Embryonic facial prominence (tissue), 1 donor: ENCODE measurements around the gene DEPDC5.
A peak's percentile ranks its signal among the peaks of the same experiment; 100 is the strongest.

Source experiments
- DNase-seq: peaks from one replicate; pipeline ENCODE4 v3.0.0-alpha.2; 2016; ENCODE audit errors: extremely low spot score

The DEPDC5 gene

DNA sequence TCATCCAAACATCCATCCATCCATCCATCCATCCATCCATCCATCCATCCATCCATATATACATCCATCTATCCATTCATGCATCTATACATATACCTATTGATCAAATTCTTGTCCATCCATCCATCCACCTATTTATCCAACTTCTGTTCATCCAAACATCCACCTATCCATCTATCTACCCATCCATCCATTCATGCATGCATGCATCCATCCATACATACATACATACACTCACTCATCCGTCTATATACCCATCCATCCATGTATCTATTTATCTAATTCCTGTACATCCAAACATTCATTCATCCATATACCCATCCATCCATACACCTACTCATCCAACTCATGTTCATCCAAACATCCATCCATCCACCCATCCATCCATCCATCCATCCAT, 171.2 kb downstream of the DEPDC5 start:
- DNase-seq: no peak

GRCh38 chr22:31926024-31926423, 172.2 kb downstream of the DEPDC5 start:
- DNase-seq: no peak

DNA sequence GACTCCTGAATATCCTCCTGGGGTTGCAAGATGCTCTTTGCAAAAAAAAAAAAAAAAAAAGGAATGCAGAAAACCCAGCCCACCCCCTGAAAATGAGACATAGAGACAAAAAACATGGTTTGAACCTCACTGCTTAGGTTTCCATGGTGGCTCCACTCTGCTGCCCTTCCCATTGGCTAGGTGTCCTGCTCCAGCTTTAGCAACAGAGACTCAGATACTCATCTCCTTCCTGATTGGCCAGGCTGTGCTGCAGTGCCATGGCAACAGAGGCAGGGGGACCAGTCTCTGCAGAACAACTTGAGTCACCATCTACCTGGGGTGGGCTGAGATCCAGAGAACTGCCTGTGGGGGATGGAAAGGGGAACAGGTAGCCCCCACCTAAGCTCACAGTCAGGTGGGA, 173.2 kb downstream of the DEPDC5 start:
- no peak for DNase-seq

GRCh38 chr22:31927562-31927961, 173.7 kb downstream of the DEPDC5 start:
- no peak for DNase-seq

DNA sequence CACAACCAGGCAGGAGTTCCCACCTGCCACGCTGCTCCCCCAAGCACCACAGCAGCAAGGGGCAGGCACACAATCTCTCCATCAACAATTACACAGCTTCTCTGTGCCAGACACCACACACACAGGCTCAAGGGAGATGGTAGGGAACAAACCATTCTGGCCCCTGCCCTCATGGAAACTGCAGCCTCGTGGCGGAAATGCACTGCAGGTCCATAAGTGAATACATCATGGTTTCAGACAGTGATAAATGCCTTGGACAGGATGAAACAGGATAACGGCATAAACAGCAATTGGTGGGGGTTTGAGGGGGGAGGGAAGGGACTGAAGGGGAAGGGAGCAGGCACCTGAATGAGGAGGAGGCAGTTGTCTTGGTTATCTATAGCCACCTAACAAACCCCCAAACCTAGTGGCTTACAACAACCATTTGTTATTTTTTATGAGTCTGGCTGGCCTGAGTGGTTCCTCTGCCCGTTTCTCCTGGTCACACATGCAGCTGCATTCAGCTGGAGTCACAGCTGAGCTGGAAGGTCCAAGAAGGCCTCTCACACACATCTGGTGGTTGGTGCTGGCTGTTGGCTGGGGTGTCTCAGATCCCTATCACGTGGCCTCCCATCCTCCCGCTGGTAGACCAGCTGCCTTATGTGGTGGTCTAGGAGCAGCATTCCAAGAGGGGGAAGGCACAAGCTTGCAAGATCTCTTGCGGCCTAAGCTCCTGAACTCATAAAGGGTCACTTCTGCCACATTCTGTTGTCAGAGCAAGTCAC, 175.5 kb downstream of the DEPDC5 start:
- no peak for DNase-seq

- DNase-seq: no peak
Observed at GRCh38 chr22:31932863-31933262, 179.0 kb downstream of the DEPDC5 start.

GRCh38 chr22:31933406-31933805, 179.6 kb downstream of the DEPDC5 start:
- DNase-seq: no peak

GRCh38 chr22:31933816-31934482, 180.1 kb downstream of the DEPDC5 start:
- DNase-seq: no peak

GRCh38 chr22:31935961-31936635, 182.3 kb downstream of the DEPDC5 start:
- DNase-seq: no peak

- no peak for DNase-seq
Observed at GRCh38 chr22:31937341-31937740, 183.5 kb downstream of the DEPDC5 start.

GRCh38 chr22:31938296-31938695, 184.5 kb downstream of the DEPDC5 start:
- DNase-seq: no peak

- no peak for DNase-seq
Observed at GRCh38 chr22:31940506-31940905, 186.7 kb downstream of the DEPDC5 start.

GRCh38 chr22:31942091-31942490, 188.3 kb downstream of the DEPDC5 start:
- DNase-seq: no peak

DNA sequence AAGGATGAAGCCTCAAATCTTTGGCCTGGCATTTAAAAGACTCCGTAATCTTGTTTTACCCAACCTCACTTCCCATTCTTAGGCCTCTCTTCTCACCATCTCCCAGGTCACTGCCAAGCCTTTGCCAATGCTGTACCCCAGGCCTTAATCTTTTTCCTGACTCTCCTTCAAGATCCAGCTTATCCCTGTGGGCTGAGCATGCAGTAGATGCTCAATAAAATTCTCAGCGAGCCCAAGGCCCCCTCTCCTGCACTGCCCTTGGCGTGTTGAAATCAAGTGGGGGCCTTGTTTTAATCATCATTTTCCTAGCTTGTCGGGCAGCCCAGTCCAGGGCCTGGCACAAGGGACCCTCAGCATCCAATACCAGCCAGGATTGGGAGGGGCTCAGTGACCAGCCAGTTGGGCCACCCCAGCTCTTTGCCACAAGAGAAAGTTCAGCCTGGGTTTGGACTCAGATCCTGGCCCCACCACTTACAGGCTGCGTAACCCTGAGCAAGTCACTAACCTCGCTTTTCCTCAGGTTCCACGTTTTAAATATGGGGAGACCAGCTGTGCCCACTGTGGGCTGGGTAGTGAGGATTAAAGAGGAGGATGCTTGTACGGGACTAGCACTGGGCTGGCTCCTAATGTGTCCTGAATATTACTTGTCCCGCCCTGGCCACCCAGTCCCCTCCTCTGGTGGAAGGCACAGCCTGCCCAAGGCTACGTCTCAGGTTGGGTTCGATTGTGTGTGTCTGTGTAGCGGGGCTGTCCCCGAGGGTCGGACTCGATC, 189.6 kb downstream of the DEPDC5 start:
- DNase-seq: no peak

DNA sequence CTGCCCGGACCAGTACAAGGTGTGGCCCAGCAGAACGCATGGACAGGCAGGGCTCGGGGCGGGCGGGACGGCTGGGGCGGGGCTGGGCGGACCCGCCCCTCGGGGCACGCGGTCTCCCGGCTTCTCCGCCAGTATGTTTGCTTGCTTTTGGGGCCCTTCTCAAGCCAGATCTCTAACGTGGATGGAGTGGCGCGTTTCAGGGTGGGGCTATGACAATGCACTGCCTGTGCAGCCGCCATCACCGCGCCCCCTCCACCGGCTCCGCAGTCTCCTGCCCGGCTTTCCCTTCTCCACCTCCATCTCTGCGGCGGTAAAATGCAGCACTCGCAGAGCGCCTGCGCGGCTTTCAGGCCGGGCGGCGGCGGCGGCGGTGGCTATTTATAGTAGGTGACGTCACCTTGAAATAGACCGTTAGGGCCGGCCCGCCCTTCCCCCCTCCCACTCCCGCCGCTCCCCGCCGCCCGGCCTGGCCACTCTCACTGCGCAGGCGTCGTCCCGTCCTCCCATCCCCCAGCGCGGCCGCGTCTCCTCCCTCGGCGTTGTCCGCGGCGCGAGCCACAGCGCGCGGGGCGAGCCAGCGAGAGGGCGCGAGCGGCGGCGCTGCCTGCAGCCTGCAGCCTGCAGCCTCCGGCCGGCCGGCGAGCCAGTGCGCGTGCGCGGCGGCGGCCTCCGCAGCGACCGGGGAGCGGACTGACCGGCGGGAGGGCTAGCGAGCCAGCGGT, 190.3 kb downstream of the DEPDC5 start, which contains the start of gene YWHAH:
Gene YWHAH (plus strand): TSS at position 558 of the 722 bp plus-strand sequence. CDS start 199 bp downstream, outside the sequence.
- peak; percentile 89 for DNase-seq

GRCh38 chr22:31944700-31945442, 191.1 kb downstream of the DEPDC5 start:
- DNase-seq: no peak

GRCh38 chr22:31945443-31945855, 191.6 kb downstream of the DEPDC5 start:
- no peak for DNase-seq

- DNase-seq: no peak
Observed at GRCh38 chr22:31945971-31946680, 192.3 kb downstream of the DEPDC5 start.

DNA sequence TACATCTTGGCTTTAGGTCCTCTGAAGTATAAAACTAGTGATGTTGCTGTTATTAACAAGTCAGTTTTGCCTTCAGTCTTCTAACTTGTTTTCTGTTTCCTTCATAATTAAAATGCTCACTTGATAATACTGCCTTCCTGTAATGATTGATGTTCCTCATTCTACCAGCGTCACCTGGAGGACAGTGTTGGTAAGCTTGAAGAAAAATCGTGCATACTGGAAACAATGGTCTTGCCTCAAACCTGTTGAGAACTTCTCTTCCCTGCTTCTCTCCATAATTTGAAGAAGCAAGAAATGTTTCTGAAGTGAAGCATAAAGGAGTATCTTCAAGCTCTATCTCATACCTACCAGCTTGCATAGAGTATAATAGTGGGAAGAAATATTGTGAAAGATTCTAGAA, 193.5 kb downstream of the DEPDC5 start:
- DNase-seq: no peak

DNA sequence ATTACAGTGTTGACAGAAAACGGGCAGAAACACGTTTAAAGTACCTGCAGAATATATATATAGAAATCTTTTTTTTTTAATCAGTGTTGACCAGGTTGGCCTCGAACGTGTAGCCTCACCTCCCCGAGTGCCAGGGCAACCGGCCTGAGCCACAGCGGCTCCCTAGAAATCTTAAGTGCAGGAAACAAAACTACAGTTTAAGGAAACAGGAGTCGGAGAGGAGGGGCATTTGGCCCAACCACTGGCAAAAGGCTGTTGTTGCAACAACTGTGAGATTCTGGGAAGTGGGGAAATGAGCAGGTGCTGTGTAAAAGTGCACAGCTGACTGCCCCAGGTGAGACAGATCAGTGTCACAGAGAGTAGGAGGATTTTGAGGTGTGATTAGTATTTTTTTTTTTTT, 194.2 kb downstream of the DEPDC5 start:
- DNase-seq: no peak
